ENCODE measurements around the gene DGCR6L.
"Not testable (repeated sequence)": the region's sequence is repeated elsewhere in the genome, so short reads cannot be mapped to it uniquely, and the experiment has no call there.

Gene DGCR6L

GRCh38 chr22:20328569-20328930, 8.7 kb upstream of the DGCR6L start:
- in situ Hi-C loops (cut with MboI; ENCODE audit: low sequenced_read_pairs) = not testable (repeated sequence)

GRCh38 chr22:20325996-20326395, 6.1 kb upstream of the DGCR6L start:
- in situ Hi-C loops (cut with MboI; ENCODE audit: low sequenced_read_pairs) = not testable (repeated sequence)

- in situ Hi-C loops (cut with MboI; ENCODE audit: low sequenced_read_pairs) = no loop called here
Measured at GRCh38 chr22:20324139-20324516, 4.3 kb upstream of the DGCR6L start.

GRCh38 chr22:20321552-20322211, 1.8 kb upstream of the DGCR6L start:
- in situ Hi-C loops (cut with MboI; ENCODE audit: low sequenced_read_pairs) = not testable (repeated sequence)

- in situ Hi-C loops (cut with MboI; ENCODE audit: low sequenced_read_pairs) = not testable (repeated sequence)
Measured at GRCh38 chr22:20320659-20321551, 1.0 kb upstream of the DGCR6L start.

GRCh38 chr22:20319041-20319744, 667 bp downstream of the DGCR6L start:
- in situ Hi-C loops (cut with MboI; ENCODE audit: low sequenced_read_pairs) = no loop called here

- in situ Hi-C loops (cut with MboI; ENCODE audit: low sequenced_read_pairs) = not testable (repeated sequence)
Measured at GRCh38 chr22:20318043-20318688, 1.7 kb downstream of the DGCR6L start.

- in situ Hi-C loops (cut with MboI; ENCODE audit: low sequenced_read_pairs) = not testable (repeated sequence)
Measured at GRCh38 chr22:20317402-20318042, 2.3 kb downstream of the DGCR6L start.

- in situ Hi-C loops (cut with MboI; ENCODE audit: low sequenced_read_pairs) = no loop called here
Measured at GRCh38 chr22:20316844-20317401, 2.9 kb downstream of the DGCR6L start.

- in situ Hi-C loops (cut with MboI; ENCODE audit: low sequenced_read_pairs) = no loop called here
Measured at GRCh38 chr22:20316217-20316843, 3.5 kb downstream of the DGCR6L start.

GRCh38 chr22:20315337-20316216, 4.3 kb downstream of the DGCR6L start:
- in situ Hi-C loops (cut with MboI; ENCODE audit: low sequenced_read_pairs) = no loop called here

- in situ Hi-C loops (cut with MboI; ENCODE audit: low sequenced_read_pairs) = not testable (repeated sequence)
Measured at GRCh38 chr22:20314741-20315336, 5.0 kb downstream of the DGCR6L start.

- in situ Hi-C loops (cut with MboI; ENCODE audit: low sequenced_read_pairs) = not testable (repeated sequence)
Measured at GRCh38 chr22:20314206-20314605, 5.7 kb downstream of the DGCR6L start.

- in situ Hi-C loops (cut with MboI; ENCODE audit: low sequenced_read_pairs) = not testable (repeated sequence)
Measured at GRCh38 chr22:20313306-20314077, 6.4 kb downstream of the DGCR6L start.

- in situ Hi-C loops (cut with MboI; ENCODE audit: low sequenced_read_pairs) = no loop called here
Measured at GRCh38 chr22:20312396-20313191, 7.3 kb downstream of the DGCR6L start.

GRCh38 chr22:20311249-20312062, 8.4 kb downstream of the DGCR6L start:
- in situ Hi-C loops (cut with MboI; ENCODE audit: low sequenced_read_pairs) = not testable (repeated sequence)

Measured in HL-60/S4 treated with retinoic acid at 250 ng/mL for 4 days and 3 days (cell line).